ENCODE data around the gene U2AF1L4.

U2AF1L4 gene

DNA sequence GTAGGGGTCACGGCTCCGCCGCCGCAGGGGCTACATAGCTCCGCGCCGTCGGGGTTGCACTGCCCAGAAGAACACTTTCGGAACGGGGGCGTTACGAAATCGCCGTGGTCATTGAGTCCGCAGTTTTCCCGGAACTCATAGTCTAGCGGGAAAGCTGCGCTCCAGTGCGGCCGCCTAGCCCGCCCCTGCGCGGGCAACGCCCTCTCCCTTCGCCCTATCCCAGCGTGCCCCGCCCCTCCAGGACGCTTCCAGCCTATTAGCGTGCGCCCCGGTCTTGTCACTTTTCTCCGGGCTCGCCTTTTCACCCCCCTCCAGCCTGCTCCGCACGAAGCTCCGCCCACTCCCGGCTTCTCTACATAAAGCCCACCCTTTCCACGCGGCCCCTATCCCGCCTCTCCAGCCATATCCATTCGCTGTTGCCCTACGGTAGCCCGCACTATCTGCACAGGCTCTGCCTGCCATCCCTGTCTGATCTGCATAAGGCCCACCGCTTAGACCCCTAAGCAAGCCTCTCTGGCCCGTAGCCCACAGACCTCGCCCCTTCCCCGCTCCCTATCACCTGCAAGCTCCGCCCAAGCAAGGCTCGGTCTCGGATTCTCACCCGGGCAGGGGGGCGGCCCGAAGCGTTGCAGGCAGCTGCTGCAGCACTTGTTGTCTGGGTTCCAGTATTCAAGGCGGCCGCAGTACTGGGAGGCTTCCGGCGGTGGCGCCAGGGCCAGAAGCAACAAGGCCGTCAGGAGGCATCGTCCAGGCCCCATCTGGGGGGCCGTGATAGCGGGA lies 4.6 kb downstream of the U2AF1L4 start:
- DNase-seq (ENCODE audit: low spot score) = peak; percentile 97

DNA sequence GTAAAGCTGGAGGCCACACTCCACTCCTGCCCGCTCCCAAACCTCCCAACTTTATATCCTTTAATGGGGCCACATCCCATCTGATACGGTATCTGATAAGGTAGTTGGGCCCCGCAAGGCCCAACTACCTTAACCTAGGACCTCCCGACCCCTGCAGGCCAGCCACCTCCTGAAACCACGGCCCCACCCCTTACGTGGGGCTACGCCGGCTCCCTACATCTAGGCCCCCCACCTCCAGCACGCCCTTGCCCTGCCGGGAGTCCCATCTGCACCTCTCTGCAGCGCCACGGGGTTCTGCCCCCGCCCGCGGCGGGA lies 5.2 kb downstream of the U2AF1L4 start:
- DNase-seq (ENCODE audit: low spot score) = no peak

DNA sequence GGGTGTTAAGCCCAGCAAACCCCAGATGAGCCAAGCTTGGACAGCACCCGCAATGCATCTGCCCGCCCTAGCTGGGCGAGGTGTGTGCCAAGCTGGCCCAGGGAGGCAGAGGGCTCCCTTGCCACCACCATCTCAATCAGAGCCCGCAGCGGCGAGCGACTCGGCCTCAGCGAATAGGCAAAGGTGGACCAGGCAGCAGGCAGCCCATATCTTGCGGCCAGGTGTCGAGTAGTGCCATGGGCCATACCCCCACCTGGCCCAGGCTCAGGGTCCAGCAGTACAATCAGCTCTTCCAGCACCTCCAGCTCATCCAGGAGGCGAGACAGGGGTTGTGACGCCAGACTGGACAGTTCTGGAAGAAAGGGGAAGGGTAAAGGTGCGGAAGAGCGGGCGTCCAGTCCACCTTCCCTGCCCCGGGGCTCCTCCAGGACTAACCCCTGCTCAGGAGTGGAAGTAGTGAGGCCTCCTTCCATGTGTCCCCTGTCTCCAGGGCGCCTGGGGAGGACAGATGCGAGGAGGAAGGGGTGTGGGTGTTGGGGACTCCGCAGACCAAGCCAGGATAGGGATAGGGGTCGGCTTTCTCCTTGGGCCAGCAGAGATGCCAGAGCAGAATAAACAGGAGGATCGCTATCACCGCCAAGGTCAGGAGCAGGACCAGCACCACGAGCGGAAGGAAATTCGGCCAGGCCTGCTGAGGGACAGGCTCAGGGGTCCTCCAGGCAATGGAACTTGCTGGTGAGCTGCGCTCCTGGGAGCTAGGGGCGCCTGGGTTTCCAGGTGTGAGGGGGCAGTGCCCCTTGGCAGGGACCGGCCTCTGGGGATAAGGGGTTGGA lies 5.7 kb downstream of the U2AF1L4 start:
- no peak for DNase-seq (ENCODE audit: low spot score)

DNA sequence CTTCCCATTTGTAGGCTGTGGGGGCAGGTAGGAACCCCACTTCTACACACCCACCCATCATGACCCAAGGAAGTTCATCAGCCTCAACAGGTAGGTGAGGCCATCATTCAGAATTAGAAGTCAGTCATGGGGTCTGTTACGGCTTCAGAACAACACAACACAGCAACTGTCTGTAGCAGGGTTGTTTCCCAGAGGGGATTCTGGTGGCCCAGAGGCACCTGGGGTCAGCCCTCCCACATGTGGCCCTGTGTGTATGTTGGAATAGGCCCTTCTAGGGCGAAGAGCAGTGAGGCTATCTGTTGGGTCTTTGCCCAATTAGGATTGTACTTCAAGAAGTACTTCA lies 6.4 kb downstream of the U2AF1L4 start:
- no peak for DNase-seq (ENCODE audit: low spot score)

DNA sequence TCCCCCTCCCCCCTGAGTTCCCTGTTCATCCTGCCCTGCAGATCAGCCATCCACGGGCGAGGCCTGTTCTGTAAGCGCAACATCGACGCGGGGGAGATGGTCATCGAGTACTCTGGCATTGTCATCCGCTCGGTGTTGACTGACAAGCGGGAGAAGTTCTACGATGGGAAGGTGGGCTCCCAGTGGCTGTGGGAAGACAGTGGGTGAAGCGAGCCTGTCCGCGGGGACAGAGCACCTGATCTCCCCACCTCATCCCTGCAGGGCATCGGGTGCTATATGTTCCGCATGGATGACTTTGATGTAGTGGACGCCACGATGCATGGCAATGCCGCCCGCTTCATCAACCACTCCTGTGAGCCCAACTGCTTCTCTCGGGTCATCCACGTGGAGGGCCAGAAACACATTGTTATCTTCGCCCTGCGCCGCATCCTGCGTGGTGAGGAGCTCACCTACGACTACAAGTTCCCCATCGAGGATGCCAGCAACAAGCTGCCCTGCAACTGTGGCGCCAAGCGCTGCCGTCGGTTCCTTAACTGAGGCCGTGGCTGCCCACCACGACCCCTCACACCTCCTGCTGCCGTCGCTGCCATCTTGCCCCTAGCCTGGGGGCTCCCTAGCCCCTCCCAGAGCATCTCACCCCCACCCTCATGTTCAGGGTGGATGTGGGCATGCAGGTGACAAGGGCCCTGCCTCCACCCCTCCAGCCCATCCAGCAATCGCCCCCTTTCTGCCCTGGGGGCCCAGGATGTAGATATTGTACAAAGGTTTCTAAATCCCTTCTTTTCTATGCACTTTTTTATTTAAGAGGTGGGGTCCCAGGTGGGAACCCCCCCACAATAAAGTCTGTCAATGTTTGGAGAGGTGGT lies 7.0 kb downstream of the U2AF1L4 start:
- no peak for DNase-seq (ENCODE audit: low spot score)

DNA sequence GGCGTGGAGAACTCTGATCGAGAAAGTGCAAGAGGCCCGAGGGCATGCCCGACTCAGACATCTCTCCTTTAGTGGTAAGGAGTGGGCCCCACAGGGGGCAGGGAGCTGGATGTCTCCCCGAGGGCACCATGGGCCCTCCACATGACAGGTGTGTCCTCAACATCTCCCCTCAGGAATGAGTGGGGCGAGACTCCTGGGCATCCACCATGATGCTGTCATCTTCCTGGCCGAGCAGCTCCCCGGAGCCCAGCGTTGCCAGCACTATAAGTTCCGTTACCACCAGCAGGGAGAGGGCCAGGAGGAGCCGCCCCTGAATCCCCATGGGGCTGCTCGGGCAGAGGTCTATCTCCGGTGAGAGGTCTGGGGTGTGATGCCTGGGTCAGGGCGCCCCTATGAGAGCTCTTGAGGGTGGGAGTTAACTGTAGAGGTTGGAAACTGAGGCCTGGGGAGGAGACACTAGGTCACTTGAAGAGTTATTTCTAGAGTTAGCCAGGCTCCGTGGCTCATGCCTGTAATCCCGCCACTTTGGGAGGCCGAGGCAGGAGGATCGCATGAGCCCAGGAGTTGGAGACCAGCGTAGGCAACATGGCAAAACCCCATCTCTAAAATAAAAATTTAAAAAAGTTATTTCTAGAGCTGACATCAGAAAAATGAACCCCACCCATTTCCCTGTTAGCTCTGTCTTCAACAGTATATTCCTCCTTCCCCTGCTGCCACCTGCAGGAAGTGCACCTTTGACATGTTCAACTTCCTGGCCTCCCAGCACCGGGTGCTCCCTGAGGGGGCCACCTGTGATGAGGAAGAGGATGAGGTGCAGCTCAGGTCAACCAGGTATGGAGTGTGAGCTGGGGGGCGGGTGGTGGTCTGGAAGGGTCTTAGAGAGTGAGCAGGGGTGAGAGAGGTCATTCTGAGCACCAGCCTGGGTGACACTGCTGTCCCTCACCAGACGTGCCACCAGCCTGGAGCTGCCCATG lies 8.0 kb downstream of the U2AF1L4 start:
- DNase-seq (ENCODE audit: low spot score) = peak; percentile 67

DNA sequence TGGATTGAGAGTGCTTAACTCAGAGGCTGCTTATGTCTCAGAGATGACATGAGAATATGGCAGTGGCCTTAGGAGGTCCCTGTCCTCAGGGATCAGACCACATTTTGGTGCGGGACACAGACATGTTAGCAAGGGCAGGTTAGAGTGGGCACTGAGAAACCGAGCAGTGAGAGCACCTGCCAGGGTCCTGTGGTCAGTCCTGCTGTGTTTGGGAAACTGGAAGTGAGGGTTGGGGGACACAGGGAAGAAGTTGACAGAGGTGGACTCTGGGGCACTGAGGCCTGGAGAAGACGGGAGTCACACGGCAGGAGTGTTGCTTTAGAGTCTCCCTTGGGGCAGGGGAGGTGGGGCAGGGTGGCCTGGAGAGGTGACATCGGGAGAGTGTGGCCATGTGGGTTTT lies 10.3 kb downstream of the U2AF1L4 start:
- no peak for DNase-seq (ENCODE audit: low spot score)

DNA sequence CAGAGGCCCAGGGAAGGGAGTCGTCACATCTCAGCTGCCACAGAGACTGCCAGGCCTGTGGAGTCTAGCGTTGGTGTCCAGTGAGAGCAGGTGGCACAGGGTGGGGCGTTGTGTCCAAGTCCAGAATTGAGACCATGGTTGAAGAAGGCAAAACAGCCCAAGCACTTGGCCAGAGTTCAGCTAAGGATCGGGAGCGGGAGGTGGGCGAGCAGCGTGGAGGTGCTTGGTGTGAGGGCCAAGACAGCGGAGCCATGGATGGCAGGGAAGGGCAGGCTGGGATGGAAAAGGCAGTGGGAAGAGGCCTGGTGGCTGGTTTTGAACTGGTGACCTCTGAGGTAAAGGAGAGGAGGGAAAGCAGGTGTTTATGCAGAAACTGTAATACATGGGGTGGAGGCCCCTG lies 10.9 kb downstream of the U2AF1L4 start:
- DNase-seq (ENCODE audit: low spot score) = no peak

DNA sequence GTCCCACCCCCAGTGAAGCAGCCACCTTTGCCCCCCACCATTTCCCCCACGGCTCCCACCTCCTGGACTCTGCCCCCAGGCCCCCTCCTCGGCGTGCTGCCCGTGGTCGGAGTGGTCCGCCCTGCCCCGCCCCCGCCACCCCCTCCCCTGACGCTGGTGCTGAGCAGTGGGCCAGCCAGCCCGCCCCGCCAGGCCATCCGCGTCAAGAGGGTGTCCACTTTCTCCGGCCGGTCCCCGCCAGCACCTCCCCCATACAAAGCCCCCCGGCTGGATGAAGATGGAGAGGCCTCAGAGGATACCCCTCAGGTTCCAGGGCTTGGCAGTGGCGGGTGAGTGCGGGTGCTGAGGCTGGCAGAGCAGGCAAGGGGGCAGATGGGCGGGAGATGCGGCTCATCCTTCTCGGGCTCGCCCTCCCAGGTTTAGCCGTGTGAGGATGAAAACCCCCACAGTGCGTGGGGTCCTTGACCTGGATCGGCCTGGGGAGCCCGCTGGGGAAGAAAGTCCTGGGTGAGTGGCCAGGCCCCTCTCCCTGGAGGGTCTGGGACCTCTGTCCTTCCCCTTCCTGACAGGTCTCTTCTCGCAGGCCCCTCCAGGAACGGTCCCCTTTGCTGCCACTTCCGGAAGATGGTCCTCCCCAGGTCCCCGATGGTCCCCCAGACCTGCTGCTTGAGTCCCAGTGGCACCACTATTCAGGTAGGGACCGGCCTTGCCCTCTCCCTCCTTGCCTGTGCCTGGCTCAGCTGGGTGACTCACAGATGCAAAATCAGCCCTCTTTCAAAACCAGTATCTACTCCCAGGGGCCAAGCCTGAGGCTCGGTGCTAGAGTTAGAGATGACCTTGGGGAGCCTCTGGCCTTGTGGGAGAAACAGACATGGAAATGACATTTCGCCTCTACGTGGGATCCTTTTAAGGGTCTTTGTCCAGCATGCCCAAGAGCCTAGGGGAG lies 11.8 kb downstream of the U2AF1L4 start:
- DNase-seq (ENCODE audit: low spot score) = no peak

DNA sequence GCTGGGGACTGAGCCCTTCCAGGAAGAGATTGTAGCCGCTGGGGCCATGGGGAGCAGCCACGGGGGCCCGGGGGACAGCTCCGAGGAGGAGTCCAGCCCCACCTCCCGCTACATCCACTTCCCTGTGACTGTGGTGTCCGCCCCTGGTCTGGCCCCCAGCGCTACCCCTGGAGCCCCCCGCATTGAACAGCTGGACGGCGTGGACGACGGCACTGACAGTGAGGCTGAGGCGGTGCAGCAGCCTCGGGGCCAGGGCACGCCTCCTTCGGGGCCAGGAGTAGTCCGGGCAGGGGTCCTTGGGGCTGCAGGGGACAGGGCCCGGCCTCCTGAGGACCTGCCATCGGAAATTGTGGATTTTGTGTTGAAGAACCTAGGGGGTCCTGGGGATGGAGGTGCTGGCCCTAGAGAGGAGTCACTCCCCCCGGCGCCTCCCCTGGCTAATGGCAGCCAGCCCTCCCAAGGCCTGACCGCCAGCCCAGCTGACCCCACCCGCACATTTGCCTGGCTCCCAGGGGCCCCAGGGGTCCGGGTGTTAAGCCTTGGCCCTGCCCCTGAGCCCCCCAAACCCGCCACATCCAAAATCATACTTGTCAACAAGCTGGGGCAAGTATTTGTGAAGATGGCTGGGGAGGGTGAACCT lies 12.6 kb downstream of the U2AF1L4 start:
- no peak for DNase-seq (ENCODE audit: low spot score)

DNA sequence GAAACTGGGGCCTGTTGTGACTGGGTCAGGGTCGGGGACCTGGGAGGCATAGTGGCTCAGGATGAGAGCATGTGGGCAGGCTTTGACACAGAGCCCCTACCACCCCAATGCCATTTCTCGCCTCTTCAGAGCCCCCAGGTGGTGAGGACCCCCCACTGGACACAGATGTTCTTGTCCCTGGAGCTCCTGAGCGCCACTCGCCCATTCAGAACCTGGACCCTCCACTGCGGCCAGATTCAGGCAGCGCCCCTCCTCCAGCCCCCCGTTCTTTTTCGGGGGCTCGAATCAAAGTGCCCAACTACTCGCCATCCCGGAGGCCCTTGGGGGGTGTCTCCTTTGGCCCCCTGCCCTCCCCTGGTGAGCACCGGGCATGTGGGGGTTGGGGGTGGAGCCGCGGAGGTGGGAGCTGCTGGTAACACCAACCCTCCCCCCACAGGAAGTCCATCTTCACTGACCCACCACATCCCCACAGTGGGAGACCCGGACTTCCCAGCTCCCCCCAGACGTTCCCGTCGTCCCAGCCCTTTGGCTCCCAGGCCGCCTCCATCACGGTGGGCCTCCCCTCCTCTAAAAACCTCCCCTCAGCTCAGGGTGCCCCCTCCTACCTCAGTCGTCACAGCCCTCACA lies 13.3 kb downstream of the U2AF1L4 start:
- DNase-seq (ENCODE audit: low spot score) = no peak

DNA sequence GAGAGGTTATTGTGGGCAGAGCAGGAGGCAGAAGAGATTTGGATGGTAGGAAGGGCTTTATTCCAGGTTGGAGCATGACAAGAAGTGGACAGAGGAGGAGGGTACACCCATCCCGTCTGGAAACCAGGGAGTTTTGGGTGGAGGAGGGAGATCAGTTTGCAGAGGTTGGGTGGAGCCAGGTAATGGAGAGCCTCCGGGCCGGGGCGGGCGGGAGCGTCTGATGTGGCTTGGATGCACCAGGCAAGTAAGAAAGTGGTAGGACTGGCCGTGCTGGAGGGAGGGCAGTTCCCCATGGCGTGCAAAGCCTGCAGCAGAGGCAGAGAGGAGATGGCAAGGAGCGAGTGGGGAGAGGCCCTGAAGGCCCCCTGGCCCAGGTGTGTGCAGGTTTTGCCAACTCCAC lies 13.9 kb downstream of the U2AF1L4 start:
- DNase-seq (ENCODE audit: low spot score) = no peak

DNA sequence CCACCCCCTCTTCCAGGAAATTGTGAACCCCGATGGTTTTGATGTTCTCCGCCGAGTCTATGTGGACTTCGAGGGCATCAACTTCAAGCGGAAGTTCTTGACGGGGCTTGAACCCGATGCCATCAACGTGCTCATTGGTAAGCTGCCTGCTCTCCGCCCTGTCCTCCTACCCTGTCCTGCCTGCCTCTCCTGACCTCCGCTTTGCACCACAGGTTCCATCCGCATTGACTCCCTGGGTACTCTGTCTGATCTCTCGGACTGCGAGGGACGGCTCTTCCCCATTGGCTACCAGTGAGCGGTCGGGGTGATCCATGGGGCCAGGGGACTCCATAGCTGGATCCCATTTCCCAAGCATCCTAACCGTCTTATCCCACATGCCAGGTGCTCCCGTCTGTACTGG lies 14.9 kb downstream of the U2AF1L4 start:
- no peak for DNase-seq (ENCODE audit: low spot score)

DNA sequence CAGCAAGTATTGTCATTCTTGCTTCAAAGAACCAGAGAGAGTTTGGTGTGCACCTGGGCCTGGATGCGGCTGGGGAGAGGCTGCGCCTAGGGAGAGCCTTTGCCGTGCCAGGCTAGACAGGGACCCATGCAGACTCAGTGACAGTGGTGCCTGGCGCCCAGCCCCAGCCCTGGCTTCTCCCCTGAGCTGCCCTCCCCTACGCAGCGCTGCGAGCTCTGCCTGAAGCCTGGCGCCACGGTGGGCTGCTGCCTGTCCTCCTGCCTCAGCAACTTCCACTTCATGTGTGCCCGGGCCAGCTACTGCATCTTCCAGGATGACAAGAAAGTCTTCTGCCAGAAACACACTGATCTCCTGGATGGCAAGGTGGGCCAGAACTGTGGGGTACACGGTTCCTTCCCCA lies 15.5 kb downstream of the U2AF1L4 start:
- DNase-seq (ENCODE audit: low spot score) = no peak

DNA sequence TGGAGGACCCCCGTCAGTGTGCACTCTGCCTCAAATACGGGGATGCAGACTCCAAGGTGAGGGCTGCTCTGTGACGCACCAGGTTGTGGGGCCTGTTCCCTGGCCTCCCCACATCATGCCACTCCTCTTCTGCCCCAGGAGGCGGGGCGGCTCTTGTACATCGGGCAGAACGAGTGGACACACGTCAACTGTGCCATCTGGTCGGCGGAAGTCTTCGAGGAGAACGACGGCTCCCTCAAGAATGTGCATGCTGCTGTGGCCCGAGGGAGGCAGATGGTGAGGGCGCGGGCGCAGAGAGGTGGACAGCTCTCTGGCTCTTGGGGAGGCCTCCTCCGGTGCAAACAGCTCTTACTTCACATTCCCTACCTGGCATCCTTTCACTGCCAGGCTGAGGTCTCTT lies 16.2 kb downstream of the U2AF1L4 start:
- DNase-seq (ENCODE audit: low spot score) = no peak

DNA sequence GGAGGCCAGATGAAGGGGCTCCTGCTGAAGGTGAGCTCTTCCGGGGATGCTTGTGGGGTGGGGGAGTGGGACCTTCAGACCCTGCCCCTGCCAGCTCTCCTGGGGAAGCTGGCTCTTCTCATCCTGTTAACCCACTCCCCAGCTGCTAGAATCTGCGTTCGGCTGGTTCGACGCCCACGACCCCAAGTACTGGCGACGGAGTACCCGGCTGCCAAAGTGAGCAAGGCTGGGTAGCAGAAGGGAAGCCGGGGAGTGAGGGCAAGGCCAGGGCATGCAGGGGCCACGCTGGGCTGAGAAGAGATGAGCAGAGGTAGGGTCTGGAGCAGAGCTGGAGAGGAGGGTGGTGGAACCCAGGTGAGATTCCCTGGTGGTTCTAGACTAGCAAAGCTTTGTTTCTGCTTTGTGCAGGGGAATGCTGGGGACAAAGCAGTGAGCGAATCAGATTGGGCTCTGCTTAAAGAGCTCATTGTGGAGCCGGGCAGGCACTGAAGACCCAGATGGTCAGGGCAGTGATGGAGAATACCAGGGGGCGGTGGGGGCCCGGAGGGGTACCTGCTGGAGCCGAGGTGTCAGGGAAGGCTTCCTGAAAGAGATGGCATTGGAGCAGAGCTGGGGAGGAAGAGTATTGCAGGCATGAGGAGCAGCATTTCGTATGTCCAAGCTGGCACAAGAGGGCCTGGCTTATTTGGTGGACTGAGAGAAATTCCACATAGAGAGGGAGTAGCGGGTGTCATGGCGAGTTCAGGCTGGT lies 17.1 kb downstream of the U2AF1L4 start:
- DNase-seq (ENCODE audit: low spot score) = no peak

DNA sequence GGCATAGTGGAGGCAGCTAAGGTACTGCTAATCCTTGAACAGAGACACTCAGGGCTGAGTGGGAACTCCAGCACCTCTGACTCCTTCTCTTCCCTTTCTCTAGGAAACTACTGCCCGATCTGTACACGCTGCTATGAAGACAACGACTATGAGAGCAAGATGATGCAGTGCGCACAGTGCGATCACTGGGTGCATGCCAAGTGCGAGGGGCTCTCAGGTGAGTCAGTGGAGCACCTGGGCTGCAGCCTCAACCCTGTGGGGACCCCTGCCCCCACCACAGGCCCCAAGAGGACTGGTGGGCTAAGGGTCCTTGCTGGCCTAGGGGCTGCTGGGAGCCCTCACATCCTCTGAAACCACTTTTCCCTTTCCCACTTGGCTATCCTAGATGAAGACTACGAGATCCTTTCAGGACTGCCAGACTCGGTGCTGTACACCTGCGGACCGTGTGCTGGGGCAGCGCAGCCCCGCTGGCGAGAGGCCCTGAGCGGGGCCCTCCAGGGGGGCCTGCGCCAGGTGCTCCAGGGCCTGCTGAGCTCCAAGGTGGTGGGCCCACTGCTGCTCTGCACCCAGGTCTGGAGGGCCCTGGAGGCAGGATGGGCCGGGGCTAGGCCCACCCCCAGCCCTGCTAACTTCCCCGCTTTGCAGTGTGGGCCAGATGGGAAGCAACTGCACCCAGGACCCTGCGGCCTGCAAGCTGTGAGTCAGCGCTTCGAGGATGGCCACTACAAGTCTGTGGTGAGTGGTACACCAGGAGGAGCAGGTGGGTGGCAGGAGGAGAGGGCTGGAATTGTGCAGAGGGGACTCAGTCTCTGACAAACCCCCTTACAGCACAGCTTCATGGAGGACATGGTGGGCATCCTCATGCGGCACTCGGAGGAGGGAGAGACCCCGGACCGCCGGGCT lies 17.9 kb downstream of the U2AF1L4 start:
- no peak for DNase-seq (ENCODE audit: low spot score)

Measured in NAMALWA (cell line).